IPS-NIHi11 (cell line): ENCODE results near the gene KRT84.

Source experiments
- DNase-seq: peaks from one replicate; pipeline ENCODE4 v3.0.0; 2012; ENCODE audit warnings: mixed read lengths, low spot score

KRT84 gene, protein sequence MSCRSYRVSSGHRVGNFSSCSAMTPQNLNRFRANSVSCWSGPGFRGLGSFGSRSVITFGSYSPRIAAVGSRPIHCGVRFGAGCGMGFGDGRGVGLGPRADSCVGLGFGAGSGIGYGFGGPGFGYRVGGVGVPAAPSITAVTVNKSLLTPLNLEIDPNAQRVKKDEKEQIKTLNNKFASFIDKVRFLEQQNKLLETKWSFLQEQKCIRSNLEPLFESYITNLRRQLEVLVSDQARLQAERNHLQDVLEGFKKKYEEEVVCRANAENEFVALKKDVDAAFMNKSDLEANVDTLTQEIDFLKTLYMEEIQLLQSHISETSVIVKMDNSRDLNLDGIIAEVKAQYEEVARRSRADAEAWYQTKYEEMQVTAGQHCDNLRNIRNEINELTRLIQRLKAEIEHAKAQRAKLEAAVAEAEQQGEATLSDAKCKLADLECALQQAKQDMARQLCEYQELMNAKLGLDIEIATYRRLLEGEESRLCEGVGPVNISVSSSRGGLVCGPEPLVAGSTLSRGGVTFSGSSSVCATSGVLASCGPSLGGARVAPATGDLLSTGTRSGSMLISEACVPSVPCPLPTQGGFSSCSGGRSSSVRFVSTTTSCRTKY

DNA sequence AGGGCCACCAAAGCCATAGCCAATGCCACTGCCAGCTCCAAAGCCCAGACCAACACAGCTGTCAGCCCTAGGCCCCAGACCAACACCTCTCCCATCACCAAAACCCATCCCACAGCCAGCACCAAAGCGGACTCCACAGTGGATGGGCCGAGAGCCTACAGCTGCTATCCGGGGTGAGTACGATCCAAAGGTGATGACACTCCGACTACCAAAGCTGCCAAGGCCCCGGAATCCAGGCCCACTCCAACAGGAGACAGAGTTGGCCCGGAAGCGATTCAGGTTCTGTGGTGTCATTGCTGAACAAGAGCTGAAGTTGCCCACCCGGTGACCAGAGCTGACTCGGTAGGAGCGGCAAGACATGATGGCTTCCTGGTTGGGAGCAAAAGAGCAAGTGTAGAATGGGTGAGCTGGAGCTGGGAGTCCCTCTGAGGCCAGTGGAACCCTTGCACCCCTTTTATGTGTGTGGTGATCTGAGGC, at the start of gene KRT84:
Gene KRT84, minus strand, starts transcription at position 427 of the 477 bp plus-strand sequence. Its CDS starts 67 bp downstream, at position 360.
- no peak for DNase-seq

DNA sequence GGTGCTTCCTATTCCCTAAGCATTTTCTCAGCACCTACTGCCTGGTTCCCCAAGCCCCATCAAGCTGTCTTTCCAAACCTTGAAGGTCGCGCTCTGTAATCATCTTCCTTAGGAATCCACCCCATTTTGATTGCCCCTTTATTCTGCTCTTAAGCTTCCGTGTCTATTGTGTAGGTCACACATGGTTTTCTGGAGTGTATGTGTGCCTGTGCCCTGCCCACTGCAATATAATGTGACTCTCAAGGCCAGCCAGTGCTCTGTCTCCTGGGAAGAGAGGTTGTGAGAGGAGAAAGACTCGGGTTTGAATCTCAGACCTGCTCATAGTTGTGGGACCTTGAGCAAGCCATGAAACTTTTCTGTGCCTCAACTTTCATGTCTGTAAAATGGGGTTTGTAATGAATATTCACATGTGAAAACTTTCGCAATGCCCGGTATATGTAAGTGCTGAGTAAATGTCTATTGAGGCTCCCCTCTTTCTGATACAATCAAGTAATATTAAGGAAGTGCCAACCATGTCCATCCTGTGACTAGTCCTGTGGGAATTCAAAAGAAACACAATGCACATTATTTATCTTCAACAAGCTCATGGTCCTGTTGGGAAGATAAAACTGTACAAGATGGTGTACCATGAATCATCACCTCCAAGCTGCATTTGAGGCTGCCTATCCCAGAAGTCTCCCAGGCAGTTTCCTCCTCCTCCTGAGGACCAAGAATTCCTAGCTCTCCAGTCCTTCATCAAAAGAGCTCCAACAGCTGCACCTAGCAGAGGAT, 49.5 kb upstream of the KRT84 start:
- no peak for DNase-seq

DNA sequence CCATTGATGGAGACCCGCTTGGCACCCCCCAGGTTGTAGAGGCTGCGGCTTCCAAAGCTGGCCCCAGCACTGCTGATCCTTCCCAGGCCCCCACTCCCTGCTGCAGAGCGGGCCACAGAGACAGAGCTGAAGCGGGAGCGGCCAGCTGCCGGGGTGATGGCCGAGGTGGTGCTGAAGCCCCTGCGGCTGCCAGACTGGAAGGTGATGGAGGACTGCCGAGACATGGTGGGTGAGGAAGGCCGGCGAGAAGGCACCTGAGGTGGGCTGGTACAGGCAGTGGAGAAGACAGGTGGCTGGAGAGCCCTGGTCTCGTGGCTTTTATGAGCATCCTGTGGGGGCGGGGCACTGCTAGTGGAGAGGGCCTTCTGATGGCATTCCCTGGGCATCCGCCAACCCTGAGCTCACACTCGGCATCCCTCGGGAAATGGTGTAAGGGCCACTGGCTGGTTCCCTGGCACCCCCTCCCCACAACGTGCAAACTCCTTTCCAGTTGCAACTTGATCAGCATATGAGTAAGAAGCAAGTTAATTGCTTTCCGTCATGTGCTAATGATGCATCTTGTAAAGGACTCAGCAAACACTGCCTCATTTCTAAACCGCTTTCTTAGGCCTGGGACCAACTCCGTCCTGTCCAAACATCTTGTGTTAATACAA, 48.8 kb upstream of the KRT84 start, which contains the start of gene KRT75:
Gene KRT75, minus strand, starts transcription at position 291 of the 653 bp plus-strand sequence. Its CDS starts 67 bp downstream, at position 224.
- no peak for DNase-seq

DNA sequence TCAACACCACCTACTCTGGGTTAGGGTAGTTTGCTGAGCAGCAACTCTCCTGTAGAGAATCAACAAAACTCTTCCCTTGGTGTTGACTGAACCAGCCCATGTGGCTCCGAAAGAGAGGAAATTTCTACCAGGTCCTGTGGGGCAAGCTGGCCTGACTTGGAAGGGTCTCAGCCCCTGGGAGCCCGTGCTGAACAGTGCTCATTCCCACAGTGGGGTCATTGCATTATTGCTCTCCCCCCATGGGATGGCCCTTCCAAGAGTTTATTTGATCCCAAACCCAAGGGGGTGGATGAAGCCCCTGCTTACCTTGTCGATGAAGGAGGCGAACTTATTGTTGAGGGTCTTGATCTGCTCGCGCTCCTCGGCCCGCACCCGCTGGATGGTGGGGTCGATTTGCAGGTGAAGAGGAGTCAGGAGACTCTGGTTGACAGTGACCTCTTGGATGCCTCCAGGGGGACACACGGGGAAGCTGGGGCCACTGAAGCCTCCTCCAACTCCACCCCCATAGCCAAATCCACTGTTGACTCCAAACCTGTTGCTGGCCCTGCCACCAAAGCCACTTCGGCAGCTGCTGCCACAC, 48.1 kb upstream of the KRT84 start:
- DNase-seq = no peak

DNA sequence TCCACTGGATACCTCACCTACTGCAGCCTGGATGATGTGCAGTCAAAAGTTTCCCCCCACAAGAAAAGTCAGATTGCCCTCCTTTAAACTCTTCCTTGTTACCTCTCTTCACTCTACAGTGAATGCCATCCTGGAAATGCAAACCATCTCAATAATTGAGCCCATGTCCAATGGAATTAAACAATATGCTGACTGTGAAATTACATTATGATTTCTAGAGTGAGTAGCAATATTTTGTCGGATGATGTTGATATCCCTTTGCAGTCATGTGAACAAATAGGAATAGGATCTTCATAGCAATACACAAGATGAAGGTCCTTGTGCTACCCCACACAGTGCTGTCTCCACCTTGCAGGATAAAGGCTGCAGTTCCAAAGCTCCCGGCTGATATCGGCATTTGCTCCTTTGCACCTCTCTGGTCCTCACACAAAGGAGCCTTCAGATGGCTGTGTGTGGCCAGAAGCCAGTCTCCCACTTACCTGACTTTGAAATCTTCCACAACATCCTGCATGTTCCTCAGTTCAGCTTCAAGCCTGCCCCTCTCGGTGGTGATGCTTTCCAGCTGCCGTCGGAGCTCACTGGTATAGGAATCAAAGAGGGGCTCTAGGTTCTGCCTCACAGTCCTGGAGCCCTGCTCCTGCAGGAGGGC, 47.2 kb upstream of the KRT84 start:
- no peak for DNase-seq

DNA sequence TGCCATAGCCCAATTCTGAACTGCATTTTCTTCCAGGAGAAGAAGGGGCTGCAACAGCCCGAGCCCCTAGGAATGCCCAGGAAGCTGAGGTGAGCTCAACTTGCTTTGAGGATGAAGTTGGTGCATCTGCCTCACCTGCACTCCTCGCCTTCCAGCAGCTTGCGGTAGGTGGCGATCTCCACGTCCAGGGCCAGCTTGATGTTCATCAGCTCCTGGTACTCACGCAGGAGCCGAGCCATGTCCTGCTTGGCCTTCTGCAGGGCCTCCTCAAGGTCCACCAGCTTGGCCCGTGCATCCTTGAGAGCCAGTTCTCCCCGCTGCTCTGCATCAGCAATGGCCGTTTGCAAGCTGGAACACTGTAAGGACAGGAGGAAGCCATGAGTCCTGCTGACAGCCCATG, 42.7 kb upstream of the KRT84 start:
- DNase-seq = no peak

DNA sequence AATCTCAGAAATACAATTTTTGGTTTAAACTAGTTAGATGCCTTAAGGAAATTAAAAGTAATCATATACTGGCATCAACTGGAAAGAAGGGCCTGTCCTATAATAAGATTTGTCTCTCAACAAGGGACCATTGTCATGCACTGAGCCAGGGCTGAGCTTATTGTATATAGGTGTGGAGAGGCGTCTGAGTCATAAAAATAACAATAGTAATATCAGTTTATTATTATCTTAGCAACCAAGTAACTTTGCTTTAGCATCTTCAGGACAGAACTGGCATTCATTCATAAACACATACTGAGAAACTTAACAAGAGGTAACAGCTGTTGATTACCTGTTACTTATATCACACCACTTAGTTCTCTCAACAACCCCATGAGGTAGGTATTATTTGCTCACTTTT, 41.6 kb upstream of the KRT84 start:
- DNase-seq = no peak

DNA sequence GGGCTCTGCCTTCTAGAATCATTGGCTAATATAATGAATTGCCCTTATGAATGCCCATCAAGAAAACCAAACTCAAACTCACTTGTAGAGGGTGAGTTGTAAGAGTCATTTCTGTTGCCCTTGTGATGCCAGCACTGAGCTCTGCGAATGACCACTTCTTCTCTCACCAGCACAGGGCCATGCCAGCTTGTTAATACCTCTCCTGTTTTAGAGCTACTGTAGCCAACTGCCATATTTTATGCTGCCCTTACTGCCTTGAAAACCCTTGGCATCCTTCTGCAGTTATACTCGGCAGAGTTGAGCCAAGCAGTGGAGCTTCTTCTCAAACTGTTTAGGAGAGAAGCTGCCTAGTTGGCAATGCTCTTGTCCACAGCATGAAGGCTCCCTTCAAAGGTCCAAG, 40.6 kb upstream of the KRT84 start:
- DNase-seq = no peak

DNA sequence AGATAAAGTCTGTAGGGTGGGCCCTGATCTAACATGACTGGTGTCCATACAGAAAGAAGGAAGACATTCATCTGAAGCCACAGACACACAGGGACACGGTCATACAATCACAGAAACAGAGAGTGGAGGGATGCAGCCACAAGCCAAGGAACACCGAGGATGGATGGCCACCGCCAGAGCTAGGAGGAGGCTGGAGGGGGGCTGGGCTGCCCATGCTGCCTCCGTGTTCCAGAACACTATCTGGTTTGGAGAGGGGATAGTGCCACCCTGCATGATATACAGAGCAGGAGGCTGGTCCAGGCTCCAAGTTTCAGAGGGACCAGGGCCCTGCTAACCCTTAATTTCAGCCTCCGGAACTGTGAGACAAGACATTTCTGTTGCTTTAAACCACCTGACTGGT, 40.0 kb upstream of the KRT84 start:
- DNase-seq = no peak

DNA sequence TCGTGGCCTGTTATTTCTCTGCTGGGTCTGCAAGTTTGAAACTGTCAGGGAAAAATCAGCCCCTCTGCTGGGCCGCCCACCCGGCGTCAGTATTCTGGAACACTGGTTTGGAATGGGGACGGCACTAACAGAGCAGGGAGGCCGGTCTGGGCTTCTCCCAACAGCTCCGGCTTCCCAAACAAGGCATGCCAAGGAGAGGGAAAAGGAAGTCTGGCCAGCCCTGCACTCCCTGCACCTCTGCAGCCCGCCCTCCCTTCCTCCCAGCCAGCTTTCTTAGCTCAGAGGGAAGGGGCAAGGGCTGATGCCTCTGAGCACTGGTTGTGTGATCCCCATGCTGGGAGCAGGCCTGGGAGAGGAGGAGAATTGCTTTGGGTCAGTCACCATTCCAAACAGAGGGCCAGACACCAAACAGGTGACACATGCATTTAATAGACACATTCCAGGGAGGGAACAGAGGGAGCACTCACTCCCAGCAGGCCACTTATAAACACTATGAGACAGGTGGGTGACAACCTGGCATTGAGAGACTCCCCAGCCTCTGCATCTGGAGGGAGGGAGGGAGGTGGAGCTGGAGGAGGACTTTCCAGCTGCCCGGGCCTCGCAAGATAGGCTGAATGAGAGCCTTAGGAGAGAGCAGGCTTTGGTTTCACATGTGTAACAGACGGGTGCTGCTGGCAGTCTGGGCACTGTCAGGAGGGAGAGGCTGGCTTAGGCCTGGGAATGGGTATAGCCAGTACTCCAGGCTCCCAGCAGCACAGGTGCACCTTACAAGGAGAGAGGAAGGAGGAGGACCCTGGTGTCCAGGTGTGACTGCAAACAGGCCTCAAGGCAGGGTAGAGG, 38.4 kb upstream of the KRT84 start:
- DNase-seq = no peak

DNA sequence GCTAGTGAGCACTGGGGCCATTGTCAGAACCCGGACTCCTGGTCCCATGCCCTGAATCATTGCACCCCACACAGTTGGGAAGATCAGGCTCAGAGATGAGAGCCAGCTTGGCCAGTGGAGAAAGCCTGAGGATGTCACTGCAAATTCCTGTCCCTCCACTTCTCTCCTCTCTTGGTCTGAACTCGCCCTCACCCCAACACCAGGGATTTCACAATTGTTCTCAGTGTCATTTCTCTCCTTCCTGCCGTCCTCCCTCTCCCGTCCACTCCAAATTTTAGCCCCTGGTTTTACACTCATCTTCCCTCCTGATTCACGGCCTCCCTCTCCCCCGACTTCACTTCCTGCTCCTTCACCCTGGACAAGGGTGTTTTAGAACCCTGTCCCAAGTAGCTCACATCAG, 37.6 kb upstream of the KRT84 start:
- no peak for DNase-seq

DNA sequence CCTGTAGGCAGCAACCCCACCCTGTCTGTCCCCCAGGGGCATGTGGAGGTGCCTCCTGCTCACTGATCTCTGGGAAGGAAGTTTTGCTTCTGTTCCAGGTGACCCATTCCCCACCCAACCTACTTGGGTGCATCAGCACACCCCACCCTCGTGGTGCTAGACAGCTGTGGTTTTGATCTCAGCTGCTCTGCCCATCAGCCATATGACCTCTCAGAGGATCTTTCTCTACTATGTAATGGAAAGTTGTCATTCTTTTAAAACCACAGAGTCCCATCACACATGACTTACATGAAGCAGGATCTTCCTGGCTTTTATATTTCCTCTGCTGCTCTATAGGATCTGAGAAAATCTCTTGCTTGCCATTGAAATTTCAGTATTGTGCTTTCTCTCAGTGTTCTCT, 34.2 kb upstream of the KRT84 start:
- no peak for DNase-seq

DNA sequence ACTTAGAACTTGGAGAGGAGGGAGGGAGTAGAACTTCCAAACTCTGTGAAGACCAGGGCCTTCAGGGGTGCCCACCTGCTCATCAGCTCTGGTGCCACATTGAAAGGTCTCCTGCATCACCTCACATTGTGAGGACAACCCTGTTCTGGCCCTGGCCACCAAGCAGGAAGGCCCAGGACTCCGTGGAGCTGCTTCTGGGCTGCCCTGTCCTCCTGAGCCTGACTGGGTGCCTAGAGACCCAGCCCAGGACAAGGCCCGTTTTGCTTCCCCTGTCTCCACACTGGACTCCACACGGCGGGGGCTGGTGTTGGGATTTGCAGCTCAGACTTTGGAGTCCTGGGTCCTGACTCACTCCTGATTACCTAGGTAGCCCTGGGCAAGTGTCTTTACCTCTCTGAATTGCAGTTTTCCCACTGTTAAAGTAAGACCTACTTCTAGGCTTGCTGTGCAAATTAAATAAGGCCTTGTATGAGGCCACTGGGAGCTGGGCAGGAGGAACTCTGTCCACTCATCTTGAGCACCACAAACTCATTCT, 33.2 kb upstream of the KRT84 start:
- DNase-seq = no peak

DNA sequence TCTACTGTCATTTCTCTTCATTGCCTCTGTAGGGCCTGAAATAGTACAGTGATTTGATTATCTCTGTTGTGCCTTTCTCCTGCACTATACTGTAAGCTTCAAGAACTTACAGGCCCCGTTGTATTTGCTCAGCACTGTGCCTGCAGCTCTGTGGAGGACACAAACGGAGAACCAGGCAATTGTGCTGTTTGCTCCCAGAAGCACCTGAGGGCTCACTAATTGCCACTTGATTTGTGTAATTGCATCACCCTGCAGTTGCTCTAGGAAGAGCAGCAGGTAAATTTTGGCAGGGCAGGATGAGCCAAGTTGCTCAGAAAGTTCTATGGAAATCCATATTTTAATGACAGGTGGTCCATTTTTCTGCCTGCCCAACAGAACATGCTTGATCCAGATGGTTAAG, 32.3 kb upstream of the KRT84 start:
- no peak for DNase-seq

DNA sequence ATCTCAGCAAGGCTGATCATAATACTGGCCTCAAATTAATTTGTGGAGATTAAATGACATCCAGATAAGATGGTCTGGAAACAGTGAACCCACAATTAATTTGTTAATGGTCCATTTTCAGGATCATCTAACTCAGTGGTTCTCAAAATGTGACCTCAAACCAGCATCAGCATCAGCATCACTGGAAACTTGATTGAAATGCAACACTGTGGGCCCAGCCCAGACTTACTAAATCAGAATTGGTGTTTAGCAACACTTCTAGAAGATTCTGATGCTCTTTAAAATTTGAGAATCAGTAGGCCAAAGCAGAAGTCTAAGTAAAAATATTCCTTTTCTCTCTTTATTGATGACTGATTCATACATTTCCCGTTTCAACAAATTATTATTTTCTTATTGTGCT, 31.3 kb upstream of the KRT84 start:
- no peak for DNase-seq

DNA sequence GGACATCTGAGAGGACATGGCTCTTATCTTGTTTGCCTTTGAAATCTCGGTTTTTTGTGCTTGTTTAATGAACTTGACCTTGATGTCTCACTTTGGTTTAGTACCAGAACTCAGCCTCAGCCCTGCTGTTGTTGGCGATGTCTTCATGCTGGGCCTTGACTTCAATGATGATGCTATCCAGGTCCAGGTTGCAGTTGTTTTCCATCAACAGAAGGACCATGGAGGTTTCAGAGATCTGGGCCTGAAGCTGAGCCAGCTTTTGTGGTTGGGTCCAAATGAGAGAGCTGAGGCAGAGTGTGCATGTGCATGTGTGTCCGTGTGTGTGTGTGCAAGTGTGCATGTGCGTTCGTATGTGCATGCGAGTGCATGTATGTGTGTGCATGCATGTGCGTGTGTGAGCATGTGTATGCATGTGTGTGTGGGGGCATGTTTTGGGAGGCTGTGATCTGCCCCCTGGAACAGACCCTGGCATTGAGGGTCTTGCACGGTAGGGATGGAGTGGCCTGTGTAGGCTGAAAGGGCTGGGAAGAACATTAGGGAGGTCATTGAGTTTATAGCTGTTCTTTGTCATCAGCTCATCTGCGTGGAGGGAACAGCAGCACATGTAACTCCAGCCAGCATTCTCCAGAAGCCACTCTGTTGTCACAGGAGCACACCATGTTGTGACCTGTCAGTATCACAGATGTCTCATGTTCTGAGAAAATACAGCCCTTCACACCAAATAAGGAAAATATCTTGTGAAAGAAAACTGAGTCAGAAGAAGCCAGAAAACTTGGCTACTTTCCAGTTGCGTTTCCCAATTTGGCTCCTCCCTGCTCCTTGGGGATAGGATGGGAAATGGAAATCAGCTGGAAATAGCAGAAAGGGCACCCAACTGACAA, 30.7 kb upstream of the KRT84 start:
- DNase-seq = no peak

DNA sequence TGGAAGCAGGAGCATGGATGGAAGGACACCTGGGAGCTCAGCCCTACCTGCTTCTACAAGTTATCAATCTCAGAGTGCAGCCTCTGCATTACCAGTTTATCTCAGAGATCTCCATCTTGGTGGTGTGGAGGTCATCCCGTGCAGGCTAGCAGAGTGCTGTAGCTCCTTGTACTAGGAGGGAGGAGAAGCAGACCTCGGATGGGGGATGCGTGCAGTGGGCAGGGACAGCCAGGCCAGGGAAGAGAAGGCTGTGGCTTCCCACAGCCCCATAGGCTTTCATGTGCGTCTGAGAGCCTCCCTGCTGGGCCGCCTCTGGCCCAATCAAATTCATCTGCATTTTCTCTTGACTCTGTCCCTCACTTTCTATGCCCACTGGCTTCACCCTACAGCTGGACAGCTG, 29.5 kb upstream of the KRT84 start:
- peak; percentile 29 for DNase-seq

DNA sequence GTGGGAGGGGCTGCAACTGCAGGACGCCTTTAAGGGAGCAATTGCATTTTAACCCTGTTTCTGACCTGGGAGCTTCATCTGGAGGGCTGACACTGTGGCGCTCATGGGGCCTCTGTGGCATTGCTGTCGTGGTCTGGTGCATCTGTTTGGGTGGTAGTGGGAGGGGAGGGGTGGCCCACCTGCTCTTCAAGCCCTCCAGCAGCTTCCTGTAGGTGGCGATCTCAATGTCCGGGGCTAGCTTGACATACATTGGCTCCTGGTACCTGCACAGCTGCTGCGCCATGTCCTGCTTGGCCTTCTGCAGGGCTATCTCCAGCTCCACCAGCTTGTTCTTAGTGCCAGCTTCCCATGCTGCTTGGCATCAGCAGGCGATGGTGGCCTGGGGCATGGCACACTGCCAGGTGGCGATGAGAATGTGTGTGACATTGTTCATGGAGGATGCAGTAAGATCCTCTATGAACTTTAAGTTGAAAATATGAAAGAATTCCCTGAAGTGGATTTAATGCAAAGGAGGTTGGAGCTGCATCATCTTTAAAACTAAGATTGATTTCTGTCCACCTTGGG, 28.4 kb upstream of the KRT84 start:
- peak; percentile 71 for DNase-seq

DNA sequence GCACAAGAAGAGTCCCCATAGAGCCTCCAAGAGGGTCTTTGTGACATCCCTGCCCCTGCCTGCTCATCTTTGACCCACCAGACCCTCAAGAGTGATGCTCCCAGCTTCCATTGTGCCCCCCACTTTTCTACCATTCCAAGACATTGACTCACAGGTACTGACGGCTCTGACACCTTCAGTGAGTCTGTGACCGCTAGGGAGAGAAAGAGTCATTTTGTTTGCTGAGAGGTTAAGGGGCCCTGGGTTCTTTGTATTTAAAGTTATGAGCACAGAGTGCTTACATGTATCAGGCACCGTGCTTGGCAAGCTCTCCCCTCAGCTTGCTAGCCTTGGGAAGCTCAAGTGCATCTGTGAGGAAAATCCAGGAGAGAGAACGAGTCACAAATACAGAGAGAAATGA, 27.8 kb upstream of the KRT84 start:
- DNase-seq = no peak
